ENCODE data around the gene ENKUR.

- TF ChIP-seq CTCF (IDR thresholded peaks at IDR 0.05; ENCODE audit: insufficient read depth, low read length, poor library complexity, severe bottlenecking) = no peak
- no peak for TF ChIP-seq EZH2phosphoT487 (conservative IDR thresholded peaks at IDR 0.05; ENCODE audit: low read length)
Measured at GRCh38 chr10:24962995-24963394, 53.0 kb downstream of the ENKUR start.

All from SU-DHL-6 (cell line).